Upper lobe of left lung (tissue), 4 donors: ENCODE results near the gene DYSF.

Experiments
- CTCF ChIP-seq, 6 experiments: fragments of 450-650 bp in 4 of 6; fragments of 200-600 bp in 2 of 6; sonication (generic) in 2 of 6; IDR thresholded peaks; one replicate each; pipeline ENCODE4 v1.5.1; 2016 to 2019; ENCODE audit warnings: antibody characterized with exemption in 6 of 6
- EP300 ChIP-seq, 4 donors: sonication (generic); formaldehyde crosslinking; IDR thresholded peaks; one replicate each; pipeline ENCODE4 v1.5.1; 2017; ENCODE audit warnings: antibody characterized with exemption in 4 of 4, control low read depth in 2 of 4
- POLR2A ChIP-seq, 4 donors: fragments of 450-650 bp; IDR thresholded peaks; one replicate each; pipeline ENCODE4 v1.5.1; 2016 to 2017; ENCODE audit warnings: antibody characterized with exemption in 4 of 4, mild to moderate bottlenecking in 2 of 4
- POLR2AphosphoS5 ChIP-seq, 2 donors: sonication (generic); formaldehyde crosslinking; IDR thresholded peaks; one replicate each; pipeline ENCODE4 v1.5.1; 2017; ENCODE audit warnings: antibody characterized with exemption in 2 of 2

DNA sequence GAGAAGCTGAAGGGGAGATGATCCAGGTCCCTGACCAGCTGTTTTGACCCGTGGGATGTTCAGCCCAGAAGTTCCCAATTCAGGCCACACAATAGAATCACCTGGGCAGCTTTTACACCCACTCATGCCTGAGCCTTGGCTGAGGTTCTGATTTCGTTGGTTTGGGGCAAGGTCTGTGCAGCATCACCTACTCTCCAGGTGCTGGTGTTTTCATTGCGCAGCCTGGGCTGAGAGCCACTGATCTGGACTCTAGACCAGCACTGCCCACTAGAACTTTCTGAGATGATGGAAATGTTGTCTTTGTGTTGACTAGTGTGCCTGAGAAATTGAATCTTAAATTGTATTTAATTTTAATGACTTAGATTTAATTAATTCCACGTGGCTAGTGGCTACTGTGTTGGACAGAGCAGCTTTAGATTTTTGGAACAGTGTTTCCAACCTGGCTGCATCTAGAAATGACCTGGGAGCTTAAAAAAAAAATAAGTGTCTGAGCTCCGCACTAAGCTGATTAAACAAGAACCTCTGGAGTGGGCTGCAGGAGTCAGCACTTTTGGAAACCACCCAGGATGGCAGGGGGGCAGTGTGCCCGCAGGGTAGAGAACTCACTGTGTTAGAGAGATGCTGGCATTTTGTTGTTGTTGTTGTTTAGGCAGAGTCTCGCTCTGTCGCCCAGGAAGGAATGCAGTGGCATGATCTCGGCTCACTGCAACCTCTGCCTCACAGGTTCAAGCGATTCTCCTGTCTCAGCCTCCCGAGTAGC, 33.7 kb downstream of the DYSF start:
- TF ChIP-seq CTCF (IDR thresholded peaks at IDR 0.05): no peak
- TF ChIP-seq POLR2AphosphoS5 (IDR thresholded peaks at IDR 0.05): no peak
- TF ChIP-seq POLR2A (IDR thresholded peaks at IDR 0.05): no peak
- TF ChIP-seq EP300 (IDR thresholded peaks at IDR 0.05): no peak
